ENCODE results near the gene MTHFD1. TPM values are rescaled to one million over a fixed set of nuclear protein-coding genes. Genes with fewer than 3 reads are reported as not detected.

MTHFD1 gene
- total RNA-seq, 1 experiment from 2014 or later = 226 TPM

DNA sequence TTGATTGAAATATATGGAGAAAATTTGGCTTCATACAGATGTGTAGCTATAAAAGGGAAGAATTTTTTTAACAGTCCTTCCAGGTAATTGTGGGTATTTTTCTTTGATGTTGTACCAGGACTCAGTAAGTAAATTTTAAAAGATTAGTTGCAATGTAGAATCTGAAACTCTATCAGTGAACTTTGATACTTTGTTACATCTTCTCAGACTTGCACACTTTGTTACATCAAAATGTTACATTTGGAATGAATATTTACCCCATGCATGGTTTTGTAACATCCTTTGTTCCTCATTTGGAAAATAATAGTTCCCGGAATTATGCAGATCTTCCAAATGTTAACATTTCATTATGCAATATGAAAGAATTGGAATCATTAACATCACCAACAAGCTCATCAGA lies 13.8 kb downstream of the MTHFD1 start (continued):
- TF ChIP-seq, protein P1, sequence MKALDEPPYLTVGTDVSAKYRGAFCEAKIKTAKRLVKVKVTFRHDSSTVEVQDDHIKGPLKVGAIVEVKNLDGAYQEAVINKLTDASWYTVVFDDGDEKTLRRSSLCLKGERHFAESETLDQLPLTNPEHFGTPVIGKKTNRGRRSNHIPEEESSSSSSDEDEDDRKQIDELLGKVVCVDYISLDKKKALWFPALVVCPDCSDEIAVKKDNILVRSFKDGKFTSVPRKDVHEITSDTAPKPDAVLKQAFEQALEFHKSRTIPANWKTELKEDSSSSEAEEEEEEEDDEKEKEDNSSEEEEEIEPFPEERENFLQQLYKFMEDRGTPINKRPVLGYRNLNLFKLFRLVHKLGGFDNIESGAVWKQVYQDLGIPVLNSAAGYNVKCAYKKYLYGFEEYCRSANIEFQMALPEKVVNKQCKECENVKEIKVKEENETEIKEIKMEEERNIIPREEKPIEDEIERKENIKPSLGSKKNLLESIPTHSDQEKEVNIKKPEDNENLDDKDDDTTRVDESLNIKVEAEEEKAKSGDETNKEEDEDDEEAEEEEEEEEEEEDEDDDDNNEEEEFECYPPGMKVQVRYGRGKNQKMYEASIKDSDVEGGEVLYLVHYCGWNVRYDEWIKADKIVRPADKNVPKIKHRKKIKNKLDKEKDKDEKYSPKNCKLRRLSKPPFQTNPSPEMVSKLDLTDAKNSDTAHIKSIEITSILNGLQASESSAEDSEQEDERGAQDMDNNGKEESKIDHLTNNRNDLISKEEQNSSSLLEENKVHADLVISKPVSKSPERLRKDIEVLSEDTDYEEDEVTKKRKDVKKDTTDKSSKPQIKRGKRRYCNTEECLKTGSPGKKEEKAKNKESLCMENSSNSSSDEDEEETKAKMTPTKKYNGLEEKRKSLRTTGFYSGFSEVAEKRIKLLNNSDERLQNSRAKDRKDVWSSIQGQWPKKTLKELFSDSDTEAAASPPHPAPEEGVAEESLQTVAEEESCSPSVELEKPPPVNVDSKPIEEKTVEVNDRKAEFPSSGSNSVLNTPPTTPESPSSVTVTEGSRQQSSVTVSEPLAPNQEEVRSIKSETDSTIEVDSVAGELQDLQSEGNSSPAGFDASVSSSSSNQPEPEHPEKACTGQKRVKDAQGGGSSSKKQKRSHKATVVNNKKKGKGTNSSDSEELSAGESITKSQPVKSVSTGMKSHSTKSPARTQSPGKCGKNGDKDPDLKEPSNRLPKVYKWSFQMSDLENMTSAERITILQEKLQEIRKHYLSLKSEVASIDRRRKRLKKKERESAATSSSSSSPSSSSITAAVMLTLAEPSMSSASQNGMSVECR (CRISPR knock-in tag; IDR thresholded peaks at IDR 0.05; ENCODE audit: borderline replicate concordance) = no peak
- no peak for TF ChIP-seq ZNF219 (CRISPR knock-in tag; IDR thresholded peaks at IDR 0.05; ENCODE audit: borderline replicate concordance)

DNA sequence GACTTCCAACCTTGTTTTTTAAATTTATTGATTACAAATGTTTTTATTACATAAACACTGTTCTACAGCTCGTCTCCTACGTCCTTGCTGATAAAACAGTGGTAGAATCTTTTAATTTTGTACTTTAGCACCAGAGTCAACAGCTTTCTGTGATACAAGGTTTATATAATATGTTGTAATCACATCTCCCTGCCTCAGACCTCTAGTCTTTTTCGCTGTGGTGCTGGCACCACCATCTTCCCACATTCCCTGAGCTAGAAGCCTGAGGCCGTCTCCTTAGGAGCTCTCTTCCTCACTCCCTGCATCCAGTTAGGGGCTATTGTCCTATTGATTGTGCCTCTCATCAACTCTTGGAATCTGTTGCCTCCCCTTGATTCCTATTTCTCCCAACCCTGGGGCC lies 17.1 kb downstream of the MTHFD1 start:
- H3K4me3 Mint-ChIP-seq = no peak overlapping the region
- DNase-seq (ENCODE audit: low spot score) = no peak
- H3K4me1 Mint-ChIP-seq = peaks cover 21% of the 10 kb centered on the region
- CTCF ChIA-PET = interaction anchor here (0.6 kb wide), 1 partner anchor 41 kb away, joined by 3 read pairs; no protein-coding TSS in a partner anchor
- H3K9me3 Mint-ChIP-seq = no peaks in the 10 kb centered on the region
- POLR2A ChIA-PET = no interaction called here
- peak; percentile 60 for ATAC-seq
- H3K27ac Mint-ChIP-seq = peak overlapping the region; percentile 56; the same call in 1 of the 2 replicates
- TF ChIP-seq RELA (CRISPR knock-in tag; IDR thresholded peaks at IDR 0.05; ENCODE audit: borderline replicate concordance) = no peak
- TF ChIP-seq CREM (CRISPR knock-in tag; IDR thresholded peaks at IDR 0.05) = no peak
- no peak for TF ChIP-seq GABPB1 (CRISPR knock-in tag; IDR thresholded peaks at IDR 0.05)
- TF ChIP-seq, protein P2, sequence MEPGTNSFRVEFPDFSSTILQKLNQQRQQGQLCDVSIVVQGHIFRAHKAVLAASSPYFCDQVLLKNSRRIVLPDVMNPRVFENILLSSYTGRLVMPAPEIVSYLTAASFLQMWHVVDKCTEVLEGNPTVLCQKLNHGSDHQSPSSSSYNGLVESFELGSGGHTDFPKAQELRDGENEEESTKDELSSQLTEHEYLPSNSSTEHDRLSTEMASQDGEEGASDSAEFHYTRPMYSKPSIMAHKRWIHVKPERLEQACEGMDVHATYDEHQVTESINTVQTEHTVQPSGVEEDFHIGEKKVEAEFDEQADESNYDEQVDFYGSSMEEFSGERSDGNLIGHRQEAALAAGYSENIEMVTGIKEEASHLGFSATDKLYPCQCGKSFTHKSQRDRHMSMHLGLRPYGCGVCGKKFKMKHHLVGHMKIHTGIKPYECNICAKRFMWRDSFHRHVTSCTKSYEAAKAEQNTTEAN (CRISPR knock-in tag; IDR thresholded peaks at IDR 0.05) = no peak
- no peak for TF ChIP-seq FOXK1 (CRISPR knock-in tag; IDR thresholded peaks at IDR 0.05)
- TF ChIP-seq, protein P3, sequence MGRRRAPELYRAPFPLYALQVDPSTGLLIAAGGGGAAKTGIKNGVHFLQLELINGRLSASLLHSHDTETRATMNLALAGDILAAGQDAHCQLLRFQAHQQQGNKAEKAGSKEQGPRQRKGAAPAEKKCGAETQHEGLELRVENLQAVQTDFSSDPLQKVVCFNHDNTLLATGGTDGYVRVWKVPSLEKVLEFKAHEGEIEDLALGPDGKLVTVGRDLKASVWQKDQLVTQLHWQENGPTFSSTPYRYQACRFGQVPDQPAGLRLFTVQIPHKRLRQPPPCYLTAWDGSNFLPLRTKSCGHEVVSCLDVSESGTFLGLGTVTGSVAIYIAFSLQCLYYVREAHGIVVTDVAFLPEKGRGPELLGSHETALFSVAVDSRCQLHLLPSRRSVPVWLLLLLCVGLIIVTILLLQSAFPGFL (CRISPR knock-in tag; IDR thresholded peaks at IDR 0.05; ENCODE audit: borderline replicate concordance) = no peak
- TF ChIP-seq, protein P4, sequence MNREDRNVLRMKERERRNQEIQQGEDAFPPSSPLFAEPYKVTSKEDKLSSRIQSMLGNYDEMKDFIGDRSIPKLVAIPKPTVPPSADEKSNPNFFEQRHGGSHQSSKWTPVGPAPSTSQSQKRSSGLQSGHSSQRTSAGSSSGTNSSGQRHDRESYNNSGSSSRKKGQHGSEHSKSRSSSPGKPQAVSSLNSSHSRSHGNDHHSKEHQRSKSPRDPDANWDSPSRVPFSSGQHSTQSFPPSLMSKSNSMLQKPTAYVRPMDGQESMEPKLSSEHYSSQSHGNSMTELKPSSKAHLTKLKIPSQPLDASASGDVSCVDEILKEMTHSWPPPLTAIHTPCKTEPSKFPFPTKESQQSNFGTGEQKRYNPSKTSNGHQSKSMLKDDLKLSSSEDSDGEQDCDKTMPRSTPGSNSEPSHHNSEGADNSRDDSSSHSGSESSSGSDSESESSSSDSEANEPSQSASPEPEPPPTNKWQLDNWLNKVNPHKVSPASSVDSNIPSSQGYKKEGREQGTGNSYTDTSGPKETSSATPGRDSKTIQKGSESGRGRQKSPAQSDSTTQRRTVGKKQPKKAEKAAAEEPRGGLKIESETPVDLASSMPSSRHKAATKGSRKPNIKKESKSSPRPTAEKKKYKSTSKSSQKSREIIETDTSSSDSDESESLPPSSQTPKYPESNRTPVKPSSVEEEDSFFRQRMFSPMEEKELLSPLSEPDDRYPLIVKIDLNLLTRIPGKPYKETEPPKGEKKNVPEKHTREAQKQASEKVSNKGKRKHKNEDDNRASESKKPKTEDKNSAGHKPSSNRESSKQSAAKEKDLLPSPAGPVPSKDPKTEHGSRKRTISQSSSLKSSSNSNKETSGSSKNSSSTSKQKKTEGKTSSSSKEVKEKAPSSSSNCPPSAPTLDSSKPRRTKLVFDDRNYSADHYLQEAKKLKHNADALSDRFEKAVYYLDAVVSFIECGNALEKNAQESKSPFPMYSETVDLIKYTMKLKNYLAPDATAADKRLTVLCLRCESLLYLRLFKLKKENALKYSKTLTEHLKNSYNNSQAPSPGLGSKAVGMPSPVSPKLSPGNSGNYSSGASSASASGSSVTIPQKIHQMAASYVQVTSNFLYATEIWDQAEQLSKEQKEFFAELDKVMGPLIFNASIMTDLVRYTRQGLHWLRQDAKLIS (CRISPR knock-in tag; IDR thresholded peaks at IDR 0.05; ENCODE audit: borderline replicate concordance) = no peak
- TF ChIP-seq ZNF423 (CRISPR knock-in tag; IDR thresholded peaks at IDR 0.05) = no peak
- no peak for TF ChIP-seq PRRX2 (CRISPR knock-in tag; IDR thresholded peaks at IDR 0.05)
- no peak for TF ChIP-seq KAT7 (CRISPR knock-in tag; IDR thresholded peaks at IDR 0.05; ENCODE audit: borderline replicate concordance)
- no peak for TF ChIP-seq GTF2I (CRISPR knock-in tag; conservative IDR thresholded peaks at IDR 0.05)
- TF ChIP-seq, protein P5, sequence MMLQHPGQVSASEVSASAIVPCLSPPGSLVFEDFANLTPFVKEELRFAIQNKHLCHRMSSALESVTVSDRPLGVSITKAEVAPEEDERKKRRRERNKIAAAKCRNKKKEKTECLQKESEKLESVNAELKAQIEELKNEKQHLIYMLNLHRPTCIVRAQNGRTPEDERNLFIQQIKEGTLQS (CRISPR knock-in tag; conservative IDR thresholded peaks at IDR 0.05) = no peak
- TF ChIP-seq ZNF219 (CRISPR knock-in tag; IDR thresholded peaks at IDR 0.05; ENCODE audit: borderline replicate concordance) = no peak
- TF ChIP-seq, protein P6, sequence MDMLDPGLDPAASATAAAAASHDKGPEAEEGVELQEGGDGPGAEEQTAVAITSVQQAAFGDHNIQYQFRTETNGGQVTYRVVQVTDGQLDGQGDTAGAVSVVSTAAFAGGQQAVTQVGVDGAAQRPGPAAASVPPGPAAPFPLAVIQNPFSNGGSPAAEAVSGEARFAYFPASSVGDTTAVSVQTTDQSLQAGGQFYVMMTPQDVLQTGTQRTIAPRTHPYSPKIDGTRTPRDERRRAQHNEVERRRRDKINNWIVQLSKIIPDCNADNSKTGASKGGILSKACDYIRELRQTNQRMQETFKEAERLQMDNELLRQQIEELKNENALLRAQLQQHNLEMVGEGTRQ (CRISPR knock-in tag; IDR thresholded peaks at IDR 0.05) = no peak
- no peak for TF ChIP-seq FOXP1 (CRISPR knock-in tag; IDR thresholded peaks at IDR 0.05; ENCODE audit: borderline replicate concordance)
- H3K27me3 Mint-ChIP-seq (ENCODE audit: low read depth) = no peaks in the 10 kb centered on the region
- H3K36me3 Mint-ChIP-seq = peaks cover 38% of the 10 kb centered on the region
